ENCODE results near the gene INTS1.

Gene INTS1

GRCh38 chr7:1464694-1465093, 39.5 kb downstream of the INTS1 start:
- H3K9ac ChIP-seq, result no peak overlapping the region

GRCh38 chr7:1463676-1464223, 40.4 kb downstream of the INTS1 start:
- Histone ChIP-seq H4K20me1 (ENCODE audit: insufficient read depth) (no peaks in the 10 kb centered on the region), H2AFZ (ENCODE audit: low read depth) (no peak overlapping the region), H3K36me3 (ENCODE audit: insufficient read depth) (no peaks in the 10 kb centered on the region), H3K4me3 (IDR thresholded peaks at IDR 0.05; ENCODE audit: insufficient read depth, low read depth, low read length) (no peak overlapping the region), H3K4me2 (no peak overlapping the region), H3K79me2 (ENCODE audit: insufficient read depth, low read depth) (no peaks in the 10 kb centered on the region), H3K4me1 (ENCODE audit: low read depth, poor library complexity, severe bottlenecking) (peaks cover 28% of the 10 kb centered on the region), H3K27me3 (ENCODE audit: insufficient read depth, low read depth) (peaks cover under 1% of the 10 kb centered on the region; the same call in 1 of the 2 replicates), H3K27ac (no peak overlapping the region), H3K9ac (no peak overlapping the region)
- TF ChIP-seq CTCF (conservative IDR thresholded peaks at IDR 0.05; ENCODE audit: low read depth, low read length), result no peak

More at GRCh38 chr7:1464694-1465093, 39.5 kb downstream of the INTS1 start:
- Histone ChIP-seq H3K4me1 (ENCODE audit: low read depth, poor library complexity, severe bottlenecking) (peaks cover 28% of the 10 kb centered on the region), H3K27me3 (ENCODE audit: insufficient read depth, low read depth) (no peaks in the 10 kb centered on the region; the same call in 1 of the 2 replicates), H4K20me1 (ENCODE audit: insufficient read depth) (no peaks in the 10 kb centered on the region), H3K4me3 (IDR thresholded peaks at IDR 0.05; ENCODE audit: insufficient read depth, low read depth, low read length) (no peak overlapping the region), H3K27ac (no peak overlapping the region), H3K36me3 (ENCODE audit: insufficient read depth) (no peaks in the 10 kb centered on the region), H3K4me2 (no peak overlapping the region), H2AFZ (ENCODE audit: low read depth) (no peak overlapping the region), H3K79me2 (ENCODE audit: insufficient read depth, low read depth) (no peaks in the 10 kb centered on the region)
- no peak for TF ChIP-seq CTCF (conservative IDR thresholded peaks at IDR 0.05; ENCODE audit: low read depth, low read length)

GRCh38 chr7:1461646-1462375, 42.4 kb downstream of the INTS1 start:
- Histone ChIP-seq H3K27me3 (ENCODE audit: insufficient read depth, low read depth) (peaks cover 19% of the 10 kb centered on the region; the same call in 1 of the 2 replicates), H4K20me1 (ENCODE audit: insufficient read depth) (no peaks in the 10 kb centered on the region), H3K4me2 (no peak overlapping the region), H3K36me3 (ENCODE audit: insufficient read depth) (no peaks in the 10 kb centered on the region), H3K27ac (no peak overlapping the region), H3K79me2 (ENCODE audit: insufficient read depth, low read depth) (no peaks in the 10 kb centered on the region), H2AFZ (ENCODE audit: low read depth) (no peak overlapping the region), H3K9ac (no peak overlapping the region), H3K4me3 (IDR thresholded peaks at IDR 0.05; ENCODE audit: insufficient read depth, low read depth, low read length) (no peak overlapping the region), H3K4me1 (ENCODE audit: low read depth, poor library complexity, severe bottlenecking) (peaks cover 21% of the 10 kb centered on the region)
- no peak for TF ChIP-seq CTCF (conservative IDR thresholded peaks at IDR 0.05; ENCODE audit: low read depth, low read length)

- Histone ChIP-seq H3K4me1 (ENCODE audit: low read depth, poor library complexity, severe bottlenecking) (peaks cover 14% of the 10 kb centered on the region), H2AFZ (ENCODE audit: low read depth) (no peak overlapping the region), H3K27ac (no peak overlapping the region), H3K9ac (no peak overlapping the region), H3K4me3 (IDR thresholded peaks at IDR 0.05; ENCODE audit: insufficient read depth, low read depth, low read length) (no peak overlapping the region), H3K4me2 (no peak overlapping the region; the same call in 1 of the 2 replicates), H3K79me2 (ENCODE audit: insufficient read depth, low read depth) (no peaks in the 10 kb centered on the region), H4K20me1 (ENCODE audit: insufficient read depth) (no peaks in the 10 kb centered on the region), H3K27me3 (ENCODE audit: insufficient read depth, low read depth) (peaks cover 26% of the 10 kb centered on the region; the same call in 1 of the 2 replicates), H3K36me3 (ENCODE audit: insufficient read depth) (no peaks in the 10 kb centered on the region)
- no peak for TF ChIP-seq CTCF (conservative IDR thresholded peaks at IDR 0.05; ENCODE audit: low read depth, low read length)
These were observed 43.2 kb downstream of the INTS1 start for GRCh38 chr7:1460821-1461645.
